Activated CD4-positive, alpha-beta memory T cell treated with anti-CD3 and anti-CD28 coated beads, Interleukin-2, amount 10 ng/mL, durations not matched to agents 7 days and 5 days (primary cell): ENCODE results near the gene XPNPEP1. TPM values are rescaled to one million over a fixed set of nuclear protein-coding genes. Genes with fewer than 3 reads are reported as not detected.
A peak's percentile ranks its signal among the peaks of the same experiment; 100 is the strongest.

ENCODE experiments used
- CTCF ChIA-PET: fragments of 350-600 bp; sonication (Branson Sonifier 250); formaldehyde crosslinking; loops from one replicate; lab custom pipeline; 2021; ENCODE audit warnings: antibody characterized with exemption, inconsistent platforms; lab: Charles Lee
- POLR2A ChIA-PET: fragments of 350-600 bp; sonication (Branson Sonifier 250); formaldehyde crosslinking; loops from one replicate; lab custom pipeline; 2021; ENCODE audit warnings: antibody characterized with exemption; lab: Charles Lee
- DNase-seq: peaks from one replicate; pipeline ENCODE4 v3.0.0-alpha.2; 2020
- H3K27ac Mint-ChIP-seq: one replicate; pipeline ENCODE4 v1.8.0; 2021; ENCODE audit warnings: mild to moderate bottlenecking, mixed read lengths
- H3K27me3 Mint-ChIP-seq: one replicate; pipeline ENCODE4 v1.8.0; 2021; ENCODE audit warnings: mixed read lengths
- H3K36me3 Mint-ChIP-seq: one replicate; pipeline ENCODE4 v1.8.0; 2021; ENCODE audit warnings: low read depth, mixed read lengths
- H3K4me1 Mint-ChIP-seq: one replicate; pipeline ENCODE4 v1.8.0; 2021; ENCODE audit warnings: mixed read lengths
- H3K4me3 Mint-ChIP-seq: one replicate; pipeline ENCODE4 v1.8.0; 2021; ENCODE audit warnings: mild to moderate bottlenecking, mixed read lengths
- H3K9me3 Mint-ChIP-seq: one replicate; pipeline ENCODE4 v1.8.0; 2021; ENCODE audit warnings: mixed read lengths
- total RNA-seq, 2 experiments: library from RNA; stranded (reverse); gene quantifications; one replicate each; pipeline ENCODE4 v1.2.3, GENCODE V29; 2021

Gene XPNPEP1
- total RNA-seq, 2 experiments from 2014 or later, result 78.7 to 90.3 TPM

GRCh38 chr10:109882251-109883057 lies 40.9 kb downstream of the XPNPEP1 start:
- Mint-ChIP-seq H3K27me3 (no peaks in the 10 kb centered on the region), H3K4me3 (no peak overlapping the region), H3K9me3 (no peaks in the 10 kb centered on the region), H3K36me3 (peaks cover 81% of the 10 kb centered on the region), H3K4me1 (peaks cover 26% of the 10 kb centered on the region), H3K27ac (no peak overlapping the region)
- ChIA-PET POLR2A (no interaction called here), CTCF (interaction anchor here (1.1 to 2.5 kb wide), 5 partner anchors 11 to 186 kb away, joined by 3 to 16 read pairs (median 5); no protein-coding TSS in a partner anchor)
- no peak for DNase-seq

DNA sequence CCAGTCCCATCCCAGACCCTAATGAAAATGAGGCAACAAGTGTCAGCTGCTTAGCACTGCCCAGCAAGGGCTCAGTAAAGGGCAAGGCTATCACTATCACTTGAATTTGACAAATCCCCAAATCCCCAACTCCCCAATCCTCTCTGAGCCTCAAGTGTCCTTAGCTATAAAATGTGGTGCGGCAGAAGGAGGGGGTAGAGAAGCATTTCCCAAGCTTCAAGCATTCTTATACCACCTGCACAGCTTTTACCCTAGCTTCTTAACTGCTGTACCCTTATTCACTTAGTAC lies 41.6 kb downstream of the XPNPEP1 start:
- no peaks in the 10 kb centered on the region for H3K27me3 Mint-ChIP-seq
- no peak overlapping the region for H3K4me3 Mint-ChIP-seq
- H3K36me3 Mint-ChIP-seq, result peaks cover 78% of the 10 kb centered on the region
- ChIA-PET POLR2A (interaction anchor here (0.6 kb wide), 1 partner anchor 53 kb away, joined by 4 read pairs; no protein-coding TSS in a partner anchor), CTCF (interaction anchor here (1.1 to 2.0 kb wide), 3 partner anchors 16 to 186 kb away, joined by 3 to 5 read pairs (median 5); no protein-coding TSS in a partner anchor)
- no peaks in the 10 kb centered on the region for H3K9me3 Mint-ChIP-seq
- H3K27ac Mint-ChIP-seq, result no peak overlapping the region
- H3K4me1 Mint-ChIP-seq, result peaks cover 19% of the 10 kb centered on the region
- DNase-seq, result no peak

- Mint-ChIP-seq H3K4me1 (peaks cover 13% of the 10 kb centered on the region), H3K27me3 (no peaks in the 10 kb centered on the region), H3K27ac (no peak overlapping the region), H3K9me3 (no peaks in the 10 kb centered on the region), H3K36me3 (peaks cover 74% of the 10 kb centered on the region), H3K4me3 (no peak overlapping the region)
- ChIA-PET POLR2A (interaction anchor here (0.6 to 1.1 kb wide), 2 partner anchors 22 to 53 kb away, joined by 3 to 4 read pairs; no protein-coding TSS in a partner anchor), CTCF (interaction anchor here (0.6 to 2.0 kb wide), 6 partner anchors 11 to 187 kb away, joined by 3 to 6 read pairs (median 5); no protein-coding TSS in a partner anchor)
- no peak for DNase-seq
Measured at GRCh38 chr10:109880886-109881768, 42.2 kb downstream of the XPNPEP1 start.

DNA sequence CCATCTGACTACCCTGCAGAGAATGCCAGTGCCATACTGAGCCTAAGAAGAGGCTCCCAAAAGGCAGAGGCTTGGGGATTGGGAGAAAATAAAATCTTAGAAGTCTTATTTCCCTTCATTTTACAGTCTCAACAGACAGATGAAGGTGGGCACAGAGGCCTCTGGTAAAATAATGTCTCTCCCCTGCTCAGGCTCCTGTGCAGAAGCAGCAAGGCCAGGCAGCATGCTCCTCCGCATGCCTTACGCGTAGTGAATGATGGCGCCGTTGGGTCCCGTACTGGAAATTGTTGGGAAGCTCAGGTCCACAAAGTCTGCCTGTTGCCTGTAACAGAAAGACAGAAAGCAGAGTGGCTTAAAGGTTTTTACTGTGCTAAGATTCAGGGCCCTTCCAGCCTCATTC lies 45.8 kb downstream of the XPNPEP1 start:
- Mint-ChIP-seq H3K36me3 (peaks cover 57% of the 10 kb centered on the region), H3K27me3 (no peaks in the 10 kb centered on the region), H3K4me3 (no peak overlapping the region), H3K4me1 (no peaks in the 10 kb centered on the region), H3K27ac (no peak overlapping the region), H3K9me3 (no peaks in the 10 kb centered on the region)
- no peak for DNase-seq
- CTCF ChIA-PET, result interaction anchor here (0.8 to 1.2 kb wide), 2 partner anchors 15 to 25 kb away, joined by 3 read pairs; no protein-coding TSS in a partner anchor
- POLR2A ChIA-PET, result interaction anchor here (1.0 kb wide), 1 partner anchor 15 kb away, joined by 3 read pairs; no protein-coding TSS in a partner anchor

DNA sequence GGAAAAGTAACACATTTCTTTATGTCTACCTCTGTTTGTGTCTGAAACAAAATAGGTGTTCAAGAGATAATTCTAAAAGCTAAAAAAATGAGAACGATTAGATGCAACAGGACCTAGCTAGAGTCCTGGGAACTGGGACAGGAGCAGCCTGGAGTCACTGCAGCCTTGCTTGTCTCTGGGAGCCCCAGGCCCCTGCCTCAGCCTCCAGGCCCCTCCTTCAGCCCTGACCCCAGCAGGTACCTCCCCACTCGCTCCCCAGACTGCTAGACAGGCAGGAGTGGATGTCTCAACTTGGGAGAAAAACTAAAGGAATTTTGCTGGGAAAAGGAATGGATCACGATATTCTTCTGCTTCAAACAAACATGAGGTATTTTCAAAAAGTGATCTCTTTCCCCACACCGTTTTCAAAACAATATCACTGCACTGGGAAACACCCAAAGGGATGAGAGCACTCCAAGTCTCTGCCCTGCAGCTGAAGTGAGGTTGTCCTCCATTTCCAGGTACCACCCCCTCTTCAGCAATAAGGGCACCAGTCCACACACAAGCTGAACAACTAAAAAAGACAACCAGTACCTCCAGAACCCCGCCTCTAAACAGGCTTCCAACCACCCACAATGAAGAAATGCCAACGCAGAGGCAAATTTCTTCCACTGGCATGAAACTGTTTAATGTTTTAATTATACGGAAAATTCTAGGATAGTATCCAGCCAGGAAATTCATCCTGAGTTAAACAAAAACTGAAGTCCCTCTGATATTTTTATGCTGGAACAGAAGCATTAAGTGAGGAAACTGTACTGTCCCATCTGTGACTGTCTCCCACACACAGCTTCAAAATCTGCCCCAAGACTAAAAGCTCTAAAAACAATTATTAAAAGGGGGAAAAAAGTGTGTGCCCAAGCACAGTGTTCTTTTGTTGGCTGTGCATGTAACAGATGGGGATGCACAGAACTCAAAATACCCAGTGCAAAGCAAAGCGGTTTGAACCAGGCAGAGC lies 47.2 kb downstream of the XPNPEP1 start:
- ChIA-PET POLR2A (interaction anchor here (1.7 kb wide), 1 partner anchor 11 kb away, joined by 4 read pairs; no protein-coding TSS in a partner anchor), CTCF (interaction anchor here (1.0 to 1.2 kb wide), 3 partner anchors 8 to 23 kb away, joined by 3 to 5 read pairs (median 3); no protein-coding TSS in a partner anchor)
- no peak for DNase-seq
- H3K4me1 Mint-ChIP-seq, result no peaks in the 10 kb centered on the region
- peaks cover 55% of the 10 kb centered on the region for H3K36me3 Mint-ChIP-seq
- no peaks in the 10 kb centered on the region for H3K27me3 Mint-ChIP-seq
- H3K4me3 Mint-ChIP-seq, result no peak overlapping the region
- H3K9me3 Mint-ChIP-seq, result no peaks in the 10 kb centered on the region
- H3K27ac Mint-ChIP-seq, result peak overlapping the region; percentile 3

DNA sequence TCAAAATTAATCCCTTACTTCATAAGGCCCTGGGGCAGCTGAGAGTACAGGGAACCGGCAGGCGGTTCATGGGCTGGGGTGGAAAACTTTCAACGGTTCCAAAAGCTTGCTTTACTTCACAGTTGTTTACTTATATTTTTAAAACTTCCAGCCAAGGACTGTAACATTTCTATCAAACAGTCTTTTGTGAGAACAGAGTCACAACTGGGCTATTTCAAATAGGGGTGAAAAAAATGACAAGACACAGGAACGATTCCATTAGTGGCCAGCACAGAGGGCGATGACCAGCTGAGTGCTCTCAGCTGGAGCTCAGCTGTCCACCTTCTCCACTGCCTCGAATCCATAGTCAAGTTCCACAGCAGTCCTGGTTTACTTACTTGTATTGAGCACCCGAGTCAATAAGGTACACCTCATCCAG lies 48.2 kb downstream of the XPNPEP1 start:
- H3K36me3 Mint-ChIP-seq, result peaks cover 54% of the 10 kb centered on the region
- no peaks in the 10 kb centered on the region for H3K27me3 Mint-ChIP-seq
- ChIA-PET CTCF (interaction anchor here (1.0 to 1.2 kb wide), 2 partner anchors 9 to 22 kb away, joined by 3 to 5 read pairs; no protein-coding TSS in a partner anchor), POLR2A (interaction anchor here (1.7 kb wide), 1 partner anchor 10 kb away, joined by 4 read pairs; no protein-coding TSS in a partner anchor)
- no peaks in the 10 kb centered on the region for H3K4me1 Mint-ChIP-seq
- no peak overlapping the region for H3K27ac Mint-ChIP-seq
- DNase-seq, result no peak
- no peaks in the 10 kb centered on the region for H3K9me3 Mint-ChIP-seq
- H3K4me3 Mint-ChIP-seq, result no peak overlapping the region

GRCh38 chr10:109871476-109871875 lies 51.8 kb downstream of the XPNPEP1 start:
- Mint-ChIP-seq H3K4me1 (no peaks in the 10 kb centered on the region), H3K27ac (no peak overlapping the region), H3K27me3 (no peaks in the 10 kb centered on the region), H3K36me3 (peaks cover 68% of the 10 kb centered on the region), H3K4me3 (no peak overlapping the region), H3K9me3 (no peaks in the 10 kb centered on the region)
- ChIA-PET CTCF (interaction anchor here (1.1 to 1.7 kb wide), 3 partner anchors 13 to 19 kb away, joined by 3 to 5 read pairs (median 3); no protein-coding TSS in a partner anchor), POLR2A (no interaction called here)
- no peak for DNase-seq

- H3K27me3 Mint-ChIP-seq, result no peaks in the 10 kb centered on the region
- peaks cover 91% of the 10 kb centered on the region for H3K36me3 Mint-ChIP-seq
- no peak overlapping the region for H3K27ac Mint-ChIP-seq
- POLR2A ChIA-PET, result no interaction called here
- peaks cover 2% of the 10 kb centered on the region for H3K9me3 Mint-ChIP-seq
- no peak for DNase-seq
- no peaks in the 10 kb centered on the region for H3K4me1 Mint-ChIP-seq
- no peak overlapping the region for H3K4me3 Mint-ChIP-seq
- CTCF ChIA-PET, result interaction anchor here (1.6 kb wide), 1 partner anchor 17 kb away, joined by 6 read pairs; no protein-coding TSS in a partner anchor
Measured at GRCh38 chr10:109866995-109867635, 56.2 kb downstream of the XPNPEP1 start.

- Mint-ChIP-seq H3K27ac (no peak overlapping the region), H3K9me3 (peaks cover 2% of the 10 kb centered on the region), H3K36me3 (peaks cover 84% of the 10 kb centered on the region), H3K4me1 (no peaks in the 10 kb centered on the region), H3K27me3 (no peaks in the 10 kb centered on the region), H3K4me3 (no peak overlapping the region)
- no peak for DNase-seq
- ChIA-PET CTCF (interaction anchor here (1.6 kb wide), 1 partner anchor 18 kb away, joined by 6 read pairs; no protein-coding TSS in a partner anchor), POLR2A (interaction anchor here (1.6 kb wide), 1 partner anchor 9 kb away, joined by 4 read pairs; no protein-coding TSS in a partner anchor)
Measured at GRCh38 chr10:109866168-109866994, 56.9 kb downstream of the XPNPEP1 start.

DNA sequence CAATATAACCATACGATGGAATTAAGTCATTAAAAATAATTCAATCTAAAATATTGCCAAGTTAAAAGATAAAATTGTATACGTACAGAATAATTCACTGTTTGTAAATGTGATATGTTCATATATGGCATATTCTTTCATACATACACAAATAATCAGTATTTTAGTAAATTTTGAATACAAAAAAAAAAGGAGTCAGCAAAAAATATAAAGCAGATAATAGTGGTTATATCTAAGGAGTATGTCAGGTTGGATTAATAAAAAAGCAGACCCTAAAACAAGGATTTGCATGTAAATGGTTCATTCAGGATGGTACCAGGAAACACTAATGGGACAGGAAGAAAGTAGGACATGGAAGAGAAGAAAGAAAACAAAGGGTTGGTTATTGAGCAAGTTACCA lies 59.5 kb downstream of the XPNPEP1 start:
- peaks cover 72% of the 10 kb centered on the region for H3K36me3 Mint-ChIP-seq
- H3K9me3 Mint-ChIP-seq, result peaks cover 2% of the 10 kb centered on the region
- CTCF ChIA-PET, result interaction anchor here (1.4 kb wide), 1 partner anchor 20 kb away, joined by 5 read pairs; no protein-coding TSS in a partner anchor
- POLR2A ChIA-PET, result no interaction called here
- H3K4me3 Mint-ChIP-seq, result no peak overlapping the region
- no peak overlapping the region for H3K27ac Mint-ChIP-seq
- H3K4me1 Mint-ChIP-seq, result peaks cover 11% of the 10 kb centered on the region
- no peaks in the 10 kb centered on the region for H3K27me3 Mint-ChIP-seq
- no peak for DNase-seq
